GM12878 (cell line): ENCODE measurements around the gene CHMP1A. TPM values are rescaled to one million over a fixed set of nuclear protein-coding genes. Genes with fewer than 3 reads are reported as not detected.

Experiments used
- ATAC-seq: fragments of 200-7000 bp; cut with Tn5 transposase; 3 replicates; pipeline ENCODE4 v1.9.1; 2020; ENCODE audit warnings: mild to moderate bottlenecking, moderate library complexity
- BruUV-seq: library from RNA; stranded (reverse); fragments of 400-500 nt; replicated peaks from 2 replicates; lab custom pipeline; 2021; lab: Mats Ljungman, UMichigan
- CTCF ChIA-PET: fragments of 300-600 bp; sonication (Branson Sonifier 250); formaldehyde crosslinking; extraction: SDS; loops from one replicate; lab custom pipeline; 2021; ENCODE audit warnings: inconsistent platforms; lab: Yijun Ruan, JAX
- POLR2A ChIA-PET: fragments of 350-600 bp; formaldehyde crosslinking; extraction: SDS; loops from one replicate; lab custom pipeline; 2021; ENCODE audit warnings: inconsistent platforms; lab: Charles Lee
- RAD21 ChIA-PET: fragments of 300-600 bp; sonication (Branson Sonifier 250); formaldehyde crosslinking; loops from one replicate; lab custom pipeline; 2023; ENCODE audit warnings: antibody characterized with exemption; ENCODE audit not compliant: unreplicated experiment; lab: Charles Lee
- SMC1A ChIA-PET: fragments of 300-600 bp; sonication (Branson Sonifier 250); formaldehyde crosslinking; loops from one replicate; lab custom pipeline; 2023; ENCODE audit not compliant: unreplicated experiment, uncharacterized antibody; lab: Charles Lee
- DNase-seq: peaks from one replicate; pipeline ENCODE4 v3.0.0-alpha.2; 2011; ENCODE audit warnings: low read depth, low spot score
- FAIRE-seq: peaks from 3 replicates; lab custom pipeline; 2011; peaks lifted over from hg19 to GRCh38; lab: Jason Lieb, UNC
- H2AFZ ChIP-seq: 2 replicates; pipeline ENCODE4 v1.6.0; 2011; ENCODE audit warnings: low read depth, low read length, control low read depth; ENCODE audit not compliant: control insufficient read depth
- H3K27ac ChIP-seq: 2 replicates; pipeline ENCODE4 v1.5.1; 2011; ENCODE audit warnings: control low read depth; ENCODE audit not compliant: control insufficient read depth, insufficient read depth
- H3K27me3 ChIP-seq, 2 experiments: replicated peaks in 1 of 2; 2 replicates each; pipeline versions ENCODE4 v1.6.0 to v1.6.1; 2011; ENCODE audit warnings: low read length in 1 of 2; ENCODE audit not compliant: control insufficient read depth in 2 of 2, insufficient read depth in 2 of 2
- H3K36me3 ChIP-seq, 2 experiments: 2 replicates each; pipeline ENCODE4 v1.5.1; 2011; ENCODE audit warnings: low read length in 1 of 2; ENCODE audit not compliant: control insufficient read depth in 2 of 2, insufficient read depth in 2 of 2
- H3K4me1 ChIP-seq: 2 replicates; pipeline ENCODE4 v1.6.1; 2011; ENCODE audit warnings: mild to moderate bottlenecking, low read length, moderate library complexity, mixed read lengths; ENCODE audit not compliant: control insufficient read depth, insufficient read depth
- H3K4me2 ChIP-seq: 2 replicates; pipeline ENCODE4 v1.6.0; 2011; ENCODE audit warnings: control low read depth; ENCODE audit not compliant: control insufficient read depth, insufficient read depth
- H3K4me3 ChIP-seq: fragments of 200-600 bp; sonication (generic); 2 replicates; pipeline ENCODE4 v1.5.1; 2016
- H3K79me2 ChIP-seq: 2 replicates; pipeline ENCODE4 v1.6.0; 2011; ENCODE audit warnings: low read length; ENCODE audit not compliant: control insufficient read depth, insufficient read depth
- H3K9ac ChIP-seq: 2 replicates; pipeline ENCODE4 v1.8.0; 2011; ENCODE audit warnings: low read length, control low read depth, mixed read lengths; ENCODE audit not compliant: control insufficient read depth, insufficient read depth
- H3K9me3 ChIP-seq: replicated peaks from 3 replicates; pipeline ENCODE4 v1.5.1; 2011; ENCODE audit warnings: mild to moderate bottlenecking, low read length; ENCODE audit not compliant: control insufficient read depth, insufficient read depth
- H4K20me1 ChIP-seq: 2 replicates; pipeline ENCODE4 v1.6.0; 2011; ENCODE audit not compliant: control insufficient read depth, insufficient read depth
- BCL3 ChIP-seq: IDR thresholded peaks from 2 replicates; pipeline ENCODE4 v1.6.1; 2011; ENCODE audit warnings: borderline replicate concordance, low read depth, mild to moderate bottlenecking, moderate library complexity, low read length; ENCODE audit not compliant: insufficient read depth, poor library complexity, severe bottlenecking
- HSF1 ChIP-seq: fragments of 150-350 bp; IDR thresholded peaks from 2 replicates; pipeline ENCODE4 v1.6.1; 2014; ENCODE audit warnings: mild to moderate bottlenecking, low read depth, low read length
- NFYA ChIP-seq: IDR thresholded peaks from 2 replicates; pipeline ENCODE4 v1.6.1; 2011; ENCODE audit warnings: low read depth, mild to moderate bottlenecking, low read length, improper control_type of control experiment, borderline replicate concordance
- PML ChIP-seq: IDR thresholded peaks from 2 replicates; pipeline ENCODE4 v1.6.1; 2012; ENCODE audit warnings: low read length, inconsistent platforms
- RUNX3 ChIP-seq: IDR thresholded peaks from 2 replicates; pipeline ENCODE4 v1.6.1; 2012; ENCODE audit warnings: low read length, inconsistent platforms
- WGBS: methylation state at CpG from one replicate; pipeline ENCODE4 v1.1.6; 2016; ENCODE audit warnings: low lambda C conversion rate; ENCODE audit not compliant: insufficient replicate concordance, insufficient coverage; ENCODE audit errors: missing lambda C conversion rate; 5-methylcytosine and 5-hydroxymethylcytosine counted together
- in situ Hi-C: fragments of 300-500 bp; cut with MboI; formaldehyde crosslinking; loops from 9 replicates; pipeline ENCODE4 v1.14.3; 2018; ENCODE audit warnings: mixed read lengths
- intact Hi-C: fragments of 100-400 bp; cut with micrococcal nuclease; formaldehyde crosslinking; loops from one replicate; pipeline ENCODE4 v1.14.2; 2022; ENCODE audit not compliant: unreplicated experiment
- polyA plus RNA-seq, 11 experiments: library from polyadenylated mRNA; depleted of rRNA in 4 of 11; unstranded in 6 of 11; stranded (reverse) in 5 of 11; fragments of >200 nt; fragmentation: Nextera tagmentation in 4 of 11; fragmentation: Illumina TruSeq in 1 of 11; extraction: Ambion mirVana in 4 of 11; extraction: Trizol in 1 of 11; gene quantifications; 1 replicate in 1 of 11; 2 replicates in 10 of 11; pipeline versions ENCODE4 v1.2.1 to v1.2.3, GENCODE V29; 2011 to 2016; ENCODE audit warnings: inconsistent platforms in 2 of 11, missing spikeins in 2 of 11, low read depth in 1 of 11
- total RNA-seq, 4 experiments: library from RNA; depleted of rRNA in 3 of 4; stranded (reverse); fragments of >200 nt in 3 of 4; fragmentation: Illumina TruSeq in 1 of 4; extraction: Trizol in 1 of 4; gene quantifications; 2 replicates each; pipeline versions ENCODE4 v1.2.1 to v1.2.3, GENCODE V29; 2013 to 2021

The CHMP1A gene
- total and polyA plus RNA-seq, 10 of the 15 experiments (the other 5 are each of a cell fraction or from before 2014, with no cell fraction given), result 1.0 to 86.7 (median 54.7) TPM

- no peak for TF ChIP-seq HSF1
- no peak for TF ChIP-seq RUNX3
These were observed 56.6 kb downstream of the CHMP1A start (continued) for GRCh38 chr16:89600956-89601355.

- Histone ChIP-seq H3K79me2 (no peaks in the 10 kb centered on the region), H3K9me3 (no peaks in the 10 kb centered on the region), H3K4me3 (no peak overlapping the region), H3K4me2 (no peak overlapping the region), H4K20me1 (no peaks in the 10 kb centered on the region), H3K4me1 (no peaks in the 10 kb centered on the region), H3K9ac (no peak overlapping the region), H3K36me3 (no peaks in the 10 kb centered on the region; a peak in 1 of 4 replicates), H2AFZ (no peak overlapping the region), H3K27ac (no peak overlapping the region), H3K27me3 (no peaks in the 10 kb centered on the region)
- RAD21 ChIA-PET, result interaction anchor here (1.4 kb wide), 1 partner anchor 40 kb away, joined by 3 read pairs; no protein-coding TSS in a partner anchor
- in situ Hi-C loops, result no loop called here
- POLR2A ChIA-PET, result no interaction called here
- BruUV-seq, result no TSS peak
- TF ChIP-seq PML, result no peak
- no peak for TF ChIP-seq NFYA
- peak; percentile 53 for TF ChIP-seq BCL3
- intact Hi-C loops, result no loop called here
- CTCF ChIA-PET, result interaction anchor here (0.6 to 2.0 kb wide), 6 partner anchors 25 to 361 kb away, joined by 3 to 6 read pairs (median 4); partner anchors contain the start of gene CPNE7
- WGBS, result 51% methylated on average over 12 of the region's 12 CpGs
- DNase-seq (no peak), ATAC-seq (no peak; the same call in 2 of the 3 replicates), FAIRE-seq (no peak)
- SMC1A ChIA-PET, result no interaction called here
These were observed 57.1 kb downstream of the CHMP1A start for GRCh38 chr16:89600427-89600826.
